Stimulated activated CD8-positive, alpha-beta memory T cell treated with anti-CD3 and anti-CD28 coated beads, Interleukin-12 subunit alpha, Interleukin-12 subunit beta, amount 100 ng/mL, for 1 hour (primary cell): ENCODE measurements around the gene TTLL10.
"Not testable (repeated sequence)": the region's sequence is repeated elsewhere in the genome, so short reads cannot be mapped to it uniquely, and the experiment has no call there.

ENCODE experiments used
- DNase-seq: peaks from one replicate; pipeline ENCODE4 v3.0.0-alpha.2; 2020; ENCODE audit warnings: low read depth

TTLL10 gene

DNA sequence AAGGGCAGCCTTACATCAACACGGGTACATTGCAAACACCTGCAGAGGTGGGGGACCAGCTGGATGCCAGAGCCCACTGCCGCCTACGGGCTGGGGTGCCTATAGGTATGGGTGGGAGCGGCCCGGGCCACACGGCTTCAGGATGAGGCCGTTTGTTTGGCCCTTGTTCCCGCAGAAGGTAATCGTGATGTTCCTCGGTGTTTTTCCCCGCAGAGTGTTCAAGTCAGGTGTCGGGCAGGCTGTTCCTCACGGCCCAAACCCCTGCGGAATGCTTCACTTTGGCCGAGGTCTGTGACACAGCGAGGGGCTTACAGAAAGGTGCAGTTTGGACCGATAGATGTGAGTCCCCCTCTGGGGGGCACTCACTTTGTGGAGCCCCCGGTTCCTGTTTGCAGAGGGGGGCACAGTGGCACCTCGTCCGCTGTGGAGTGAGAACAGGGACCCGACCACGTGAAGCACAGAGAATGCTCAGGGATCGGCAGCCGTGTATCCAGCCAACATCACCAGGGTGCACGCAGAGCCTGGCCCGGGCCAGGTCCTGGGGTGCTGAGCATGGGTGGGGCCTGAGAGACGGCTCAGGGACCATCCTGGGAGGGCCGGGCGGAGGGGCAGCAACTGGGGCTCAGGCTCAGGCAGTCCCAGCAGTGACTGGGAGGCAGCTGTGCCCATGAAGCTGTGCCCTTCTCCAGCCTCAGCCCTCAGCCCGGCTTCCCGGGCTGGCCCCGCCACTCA, 453 bp upstream of the TTLL10 start:
- no peak for DNase-seq

DNA sequence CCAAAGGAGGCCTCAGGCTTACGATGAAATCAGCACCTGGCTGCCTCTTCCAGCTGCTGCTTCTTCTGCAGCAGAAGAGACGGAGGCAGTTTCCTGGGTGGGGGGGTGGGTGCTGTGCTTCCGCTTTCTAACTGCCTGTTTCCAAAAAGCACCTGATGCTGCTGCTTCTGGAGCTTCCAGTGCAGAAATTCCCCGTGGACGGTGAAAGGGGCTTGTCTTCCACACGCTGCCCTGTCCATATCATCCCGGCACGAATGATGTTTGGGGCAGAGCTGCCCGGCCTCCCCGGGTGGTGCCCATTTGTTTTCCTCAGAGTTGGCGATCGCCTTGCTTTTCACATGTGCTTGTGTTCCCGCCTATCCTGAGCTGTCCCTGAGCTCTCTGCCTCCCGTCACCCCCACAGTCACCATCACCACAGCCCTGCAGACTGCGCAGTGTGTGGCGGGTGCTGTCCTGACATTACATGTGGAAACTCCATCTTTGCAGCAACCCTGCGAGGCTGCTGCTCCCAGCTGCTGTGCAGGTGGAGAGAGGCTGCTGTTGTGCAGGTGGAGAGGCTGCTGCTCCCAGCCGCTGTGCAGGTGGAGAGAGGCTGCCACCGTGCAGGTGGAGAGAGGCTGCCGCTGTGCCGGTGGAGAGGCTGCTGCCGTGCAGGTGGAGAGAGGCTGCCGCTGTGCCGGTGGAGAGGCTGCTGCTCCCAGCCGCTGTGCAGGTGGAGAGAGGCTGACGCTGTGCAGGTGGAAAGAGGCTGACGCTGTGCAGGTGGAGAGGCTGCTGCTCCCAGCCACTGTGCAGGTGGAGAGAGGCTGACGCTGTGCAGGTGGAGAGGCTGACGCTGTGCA, 1.8 kb downstream of the TTLL10 start:
- no peak for DNase-seq

DNA sequence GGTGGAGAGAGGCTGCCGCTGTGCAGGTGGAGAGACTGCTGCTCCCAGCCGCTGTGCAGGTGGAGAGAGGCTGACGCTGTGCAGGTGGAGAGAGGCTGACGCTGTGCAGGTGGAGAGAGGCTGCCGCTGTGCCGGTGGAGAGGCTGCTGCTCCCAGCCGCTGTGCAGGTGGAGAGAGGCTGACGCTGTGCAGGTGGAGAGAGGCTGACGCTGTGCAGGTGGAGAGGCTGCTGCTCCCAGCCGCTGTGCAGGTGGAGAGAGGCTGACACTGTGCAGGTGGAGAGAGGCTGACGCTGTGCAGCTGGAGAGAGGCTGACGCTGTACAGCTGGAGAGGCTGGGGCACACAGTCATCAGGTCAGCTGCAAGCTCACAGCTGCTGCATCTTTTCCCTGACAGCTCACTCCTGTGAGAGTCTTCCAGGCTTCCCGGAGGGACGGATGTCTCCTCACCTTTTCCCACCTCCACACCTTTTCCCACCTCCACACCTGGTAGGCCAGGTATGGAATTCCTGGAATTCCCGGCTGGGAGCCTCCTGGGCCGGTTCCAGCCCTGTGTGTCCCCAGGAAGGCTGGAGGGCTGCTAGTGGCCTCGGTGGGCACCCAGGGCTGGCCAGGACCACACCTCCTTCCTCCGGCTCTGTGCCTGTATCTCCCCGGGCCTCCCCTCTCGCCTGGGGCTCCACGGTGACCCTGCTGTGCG, 2.5 kb downstream of the TTLL10 start:
- DNase-seq = not testable (repeated sequence)

DNA sequence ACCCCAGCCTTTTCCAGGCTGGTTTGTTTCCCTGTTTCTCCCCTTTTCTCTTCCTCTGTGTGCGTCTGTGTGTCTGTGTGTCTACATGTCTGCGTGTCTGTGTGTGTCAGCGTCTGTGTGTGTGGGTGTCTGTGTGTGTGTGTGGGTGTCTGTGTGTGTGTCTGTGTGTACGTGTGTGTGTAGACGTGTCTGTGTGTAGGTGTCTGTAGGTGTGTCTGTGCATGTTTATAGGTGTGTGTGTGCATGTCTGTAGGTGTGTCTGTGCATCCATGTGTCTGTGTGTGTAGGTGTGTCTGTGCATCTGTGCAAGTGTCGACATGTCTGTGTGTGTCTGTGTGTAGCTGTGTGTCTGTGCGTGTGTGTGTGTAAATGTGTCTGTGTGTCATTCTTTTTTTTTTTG, 3.3 kb downstream of the TTLL10 start:
- no peak for DNase-seq

DNA sequence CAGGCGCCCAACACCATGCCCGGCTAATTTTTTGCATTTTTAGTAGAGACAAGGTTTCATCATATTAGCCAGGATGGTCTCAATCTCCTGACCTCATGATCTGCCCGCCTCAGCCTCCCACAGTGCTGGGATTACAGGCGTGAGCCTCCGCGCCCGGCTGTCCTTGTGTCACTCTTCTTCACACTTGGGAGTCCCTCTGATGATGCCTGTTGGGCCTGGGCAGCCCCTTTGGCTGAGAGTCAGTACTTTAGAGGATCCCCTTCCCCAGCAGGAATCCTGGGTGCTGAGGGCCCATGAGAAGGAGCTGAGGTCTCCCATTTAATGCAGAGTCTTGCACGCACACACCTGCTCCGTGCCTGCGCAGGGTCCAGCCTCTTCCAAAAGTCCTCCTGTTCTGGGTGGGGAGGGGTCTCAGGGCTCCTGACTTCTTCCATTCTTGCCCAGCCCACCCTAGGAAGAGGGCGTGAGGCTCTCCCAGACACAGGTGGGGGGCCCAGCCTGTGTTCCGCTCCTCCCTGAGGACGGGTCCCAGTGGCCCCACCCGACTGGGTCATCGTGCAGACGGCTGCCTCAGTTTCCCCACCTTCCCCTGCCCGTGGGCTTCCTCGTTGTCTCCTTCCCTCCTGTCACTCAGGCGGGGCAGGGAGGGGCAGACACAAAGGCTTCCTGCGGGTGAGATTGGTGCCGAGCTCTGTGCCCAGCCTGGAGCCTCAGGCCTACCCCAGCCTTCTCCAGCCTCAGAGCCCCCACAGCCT, 3.9 kb downstream of the TTLL10 start:
- no peak for DNase-seq

DNA sequence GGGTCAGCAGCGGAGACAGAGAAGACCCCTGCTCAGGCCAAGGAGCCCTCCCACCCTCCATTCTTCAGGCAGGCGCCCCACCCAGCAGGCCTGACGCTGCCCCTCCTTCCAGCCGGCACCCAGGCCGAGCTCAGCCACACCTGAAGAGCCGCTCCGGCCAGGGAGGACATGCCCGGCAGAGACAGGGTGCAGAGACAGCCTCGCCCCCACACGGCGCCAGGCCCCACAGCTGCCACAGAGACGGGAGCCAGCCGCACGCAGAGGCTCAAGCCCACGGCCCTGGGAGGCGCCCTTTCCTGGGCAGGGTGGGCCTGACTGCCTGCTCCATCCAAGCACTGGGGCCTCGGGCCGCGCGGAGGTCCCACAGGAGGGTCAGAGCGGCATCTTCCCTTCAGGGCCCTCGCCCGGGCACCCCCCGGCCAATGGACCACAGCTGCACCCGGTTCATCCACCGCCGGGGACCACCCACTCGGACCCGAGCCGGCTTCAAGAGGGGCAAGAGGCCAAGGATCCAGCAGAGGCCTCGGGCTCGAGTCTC, 5.2 kb downstream of the TTLL10 start:
- DNase-seq = no peak

DNA sequence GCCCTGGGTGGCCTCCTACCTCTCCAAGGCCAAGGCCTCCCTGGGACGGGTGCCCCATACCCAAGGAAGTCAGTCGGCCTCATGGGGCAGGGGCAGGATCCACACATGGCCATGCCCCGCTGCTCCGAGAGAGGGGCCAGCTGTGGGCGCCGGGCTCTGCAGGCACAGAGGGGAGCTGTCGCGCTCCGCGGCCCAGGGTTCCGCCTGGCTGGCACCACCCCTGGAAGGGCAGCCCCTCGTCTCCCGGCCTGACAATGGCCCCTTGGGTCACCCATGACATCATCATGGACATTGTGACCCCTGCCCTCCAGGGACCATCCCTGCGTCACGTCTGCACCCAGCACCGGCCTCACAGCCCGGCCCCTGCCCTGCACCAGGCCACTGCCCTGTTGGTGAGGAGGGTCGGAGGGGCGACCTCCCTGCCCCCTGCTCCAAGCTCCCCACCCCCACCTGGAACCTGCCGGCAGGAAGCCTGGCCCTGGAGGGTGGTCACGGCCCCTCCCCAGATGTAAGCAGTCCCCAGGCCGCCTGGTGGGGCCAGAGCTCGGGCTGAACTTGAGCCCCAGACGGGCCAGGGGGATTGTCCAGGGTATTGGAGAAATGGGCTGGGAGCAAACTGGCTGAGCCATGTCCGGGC, 5.8 kb downstream of the TTLL10 start:
- no peak for DNase-seq

DNA sequence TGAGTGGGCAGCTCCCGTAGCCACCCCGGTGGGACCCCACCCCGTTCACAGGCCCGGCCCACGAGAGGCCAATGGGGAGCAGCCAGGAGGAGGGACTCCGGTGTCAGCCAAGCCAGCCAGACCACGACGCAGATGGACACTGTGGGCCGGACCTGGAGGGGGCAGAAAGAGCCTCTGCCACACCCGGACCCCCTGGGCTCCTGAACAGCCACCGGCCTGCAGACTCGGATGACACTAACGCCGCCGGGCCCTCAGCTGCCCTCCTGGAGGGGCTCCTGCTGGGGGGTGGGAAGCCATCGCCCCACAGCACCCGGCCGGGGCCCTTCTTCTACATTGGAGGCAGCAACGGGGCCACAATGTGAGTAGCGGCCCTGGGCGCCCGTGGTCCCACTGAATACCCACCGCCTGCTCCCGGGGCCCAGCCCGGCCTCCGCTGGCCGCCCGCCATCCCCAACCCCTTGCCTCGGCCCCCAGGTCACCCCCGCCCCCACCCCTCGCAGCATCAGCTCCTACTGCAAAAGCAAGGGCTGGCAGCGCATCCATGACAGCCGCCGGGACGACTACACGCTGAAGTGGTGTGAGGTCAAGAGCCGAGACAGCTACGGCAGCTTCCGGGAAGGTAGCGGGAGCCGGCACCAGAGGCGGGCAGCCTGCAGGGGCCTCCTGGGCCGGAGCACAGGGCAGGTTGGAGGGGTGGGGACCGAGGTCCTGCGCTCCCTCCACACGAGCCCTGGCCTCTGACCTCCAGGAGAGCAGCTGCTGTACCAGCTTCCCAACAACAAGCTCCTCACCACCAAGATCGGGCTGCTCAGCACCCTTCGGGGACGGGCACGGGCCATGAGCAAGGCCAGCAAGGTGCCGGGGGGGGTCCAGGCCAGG, 6.5 kb downstream of the TTLL10 start:
- DNase-seq = no peak

DNA sequence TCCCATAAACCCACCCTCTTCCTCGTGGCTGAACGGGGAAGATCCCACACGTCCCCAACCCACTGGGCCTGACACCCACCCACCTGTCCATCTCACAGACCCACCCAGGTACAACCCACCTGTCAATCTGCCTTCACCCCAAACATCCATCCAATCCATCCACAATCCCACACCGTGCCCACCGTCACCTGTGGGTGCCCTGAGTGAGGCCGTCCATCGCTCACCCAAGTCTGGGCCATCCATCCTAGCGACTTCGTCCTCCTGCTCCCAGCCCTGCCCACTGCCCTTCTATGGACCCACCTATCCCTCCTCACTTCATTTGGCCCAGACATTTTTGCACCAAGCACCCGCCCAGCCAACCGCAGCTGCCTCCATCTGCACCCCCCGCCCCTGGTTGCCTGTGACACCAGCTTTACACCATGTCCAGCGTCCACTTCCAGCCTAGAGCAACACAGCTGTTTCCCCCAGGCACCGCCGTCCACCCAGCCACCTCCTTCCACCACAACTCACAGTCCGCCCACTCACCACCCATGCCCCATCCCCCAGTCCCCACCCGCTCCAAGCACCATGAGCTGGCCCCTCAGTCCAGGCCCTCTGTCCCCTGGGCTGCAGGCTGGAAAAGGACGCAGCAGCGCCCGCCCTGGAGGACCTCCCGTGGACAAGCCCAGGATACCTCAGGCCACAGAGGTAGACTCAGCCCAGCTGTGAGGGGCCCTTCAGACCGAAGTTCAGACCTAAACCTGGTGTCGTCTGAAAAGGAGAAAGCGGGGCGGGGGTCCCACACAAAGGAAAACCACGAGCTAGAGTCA, 7.7 kb downstream of the TTLL10 start:
- no peak for DNase-seq

DNA sequence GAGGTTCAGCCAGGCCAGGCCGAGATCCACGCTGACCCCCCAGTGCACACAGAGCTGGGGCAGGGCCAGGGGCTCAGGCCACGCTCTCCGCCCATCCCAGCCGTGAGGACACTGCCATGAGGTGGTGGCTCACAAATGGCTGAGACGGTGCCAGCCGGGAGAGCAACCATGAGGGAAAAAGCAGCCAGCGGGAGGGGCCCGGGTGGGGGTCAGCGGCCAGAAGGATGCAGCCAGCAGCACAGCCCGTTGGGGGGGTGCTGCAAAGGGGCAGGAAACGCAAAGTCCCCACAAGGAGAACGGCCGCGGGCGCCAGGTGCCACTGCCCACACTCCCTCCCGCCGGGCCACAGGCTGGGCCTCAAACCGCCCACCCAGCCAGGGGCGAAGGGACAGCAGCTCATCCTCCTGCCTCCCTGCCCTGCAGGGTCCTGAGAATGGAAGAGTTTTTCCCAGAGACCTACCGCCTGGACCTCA, 8.3 kb downstream of the TTLL10 start:
- DNase-seq = no peak

DNA sequence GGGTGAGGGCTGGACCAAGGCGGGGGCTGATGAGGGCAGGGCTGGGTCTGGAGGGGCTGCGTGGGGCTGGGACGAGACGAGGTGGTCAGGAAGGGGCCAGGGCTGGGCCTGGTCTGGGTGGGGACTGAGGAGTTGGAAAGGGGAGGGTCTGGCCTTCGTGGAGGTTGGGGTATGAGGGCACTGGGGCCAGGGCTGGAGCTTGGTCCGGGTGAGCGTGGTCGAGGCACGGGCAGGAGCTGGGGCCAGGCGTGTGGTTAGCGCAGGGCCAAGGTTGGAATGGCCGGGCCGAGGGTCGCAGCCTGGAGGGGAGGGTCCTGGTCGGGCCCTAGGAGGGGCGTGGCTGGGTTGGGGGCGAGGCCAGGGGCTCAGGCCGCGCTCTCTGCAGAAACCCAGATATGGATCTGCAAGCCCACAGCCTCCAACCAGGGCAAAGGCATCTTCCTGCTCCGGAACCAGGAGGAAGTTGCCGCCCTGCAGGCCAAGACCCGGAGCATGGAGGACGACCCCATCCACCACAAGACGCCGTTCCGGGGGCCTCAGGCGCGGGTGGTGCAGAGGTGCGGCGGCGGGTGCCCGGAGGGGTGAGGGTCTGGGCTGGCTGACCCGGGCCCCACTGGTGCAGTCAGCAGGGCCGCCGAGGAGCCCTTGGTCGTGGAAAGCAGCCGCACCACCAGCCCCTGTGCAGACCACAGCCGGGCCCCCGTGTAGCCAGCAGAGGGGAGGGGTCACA, 9.0 kb downstream of the TTLL10 start:
- DNase-seq = no peak

DNA sequence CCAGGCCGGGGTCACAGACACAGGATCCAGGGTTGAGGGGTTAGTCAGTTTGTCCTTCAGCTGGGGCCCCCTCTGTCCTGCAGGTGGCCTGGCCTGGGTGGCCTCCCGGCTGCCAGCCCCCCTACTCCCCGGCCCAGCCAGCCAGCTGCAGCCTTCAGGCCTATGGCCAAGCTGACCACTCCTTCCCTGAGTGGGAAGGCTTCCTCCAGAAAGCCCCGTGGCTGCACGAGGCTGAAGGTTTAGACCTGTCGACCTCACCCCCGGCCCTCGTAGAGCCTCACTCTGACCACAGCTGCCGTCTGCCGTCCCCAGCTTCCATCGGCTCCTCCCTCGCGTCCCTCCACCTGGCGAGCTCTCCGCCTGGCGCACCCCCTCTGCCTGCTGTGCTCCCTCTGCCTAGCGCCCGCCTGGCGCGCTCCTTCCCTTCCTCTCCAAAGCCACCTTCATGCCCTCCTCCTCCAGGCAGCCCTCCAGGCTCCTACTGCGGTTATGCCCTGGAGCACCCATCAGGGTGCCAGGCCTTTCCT, 9.6 kb downstream of the TTLL10 start:
- DNase-seq = no peak

DNA sequence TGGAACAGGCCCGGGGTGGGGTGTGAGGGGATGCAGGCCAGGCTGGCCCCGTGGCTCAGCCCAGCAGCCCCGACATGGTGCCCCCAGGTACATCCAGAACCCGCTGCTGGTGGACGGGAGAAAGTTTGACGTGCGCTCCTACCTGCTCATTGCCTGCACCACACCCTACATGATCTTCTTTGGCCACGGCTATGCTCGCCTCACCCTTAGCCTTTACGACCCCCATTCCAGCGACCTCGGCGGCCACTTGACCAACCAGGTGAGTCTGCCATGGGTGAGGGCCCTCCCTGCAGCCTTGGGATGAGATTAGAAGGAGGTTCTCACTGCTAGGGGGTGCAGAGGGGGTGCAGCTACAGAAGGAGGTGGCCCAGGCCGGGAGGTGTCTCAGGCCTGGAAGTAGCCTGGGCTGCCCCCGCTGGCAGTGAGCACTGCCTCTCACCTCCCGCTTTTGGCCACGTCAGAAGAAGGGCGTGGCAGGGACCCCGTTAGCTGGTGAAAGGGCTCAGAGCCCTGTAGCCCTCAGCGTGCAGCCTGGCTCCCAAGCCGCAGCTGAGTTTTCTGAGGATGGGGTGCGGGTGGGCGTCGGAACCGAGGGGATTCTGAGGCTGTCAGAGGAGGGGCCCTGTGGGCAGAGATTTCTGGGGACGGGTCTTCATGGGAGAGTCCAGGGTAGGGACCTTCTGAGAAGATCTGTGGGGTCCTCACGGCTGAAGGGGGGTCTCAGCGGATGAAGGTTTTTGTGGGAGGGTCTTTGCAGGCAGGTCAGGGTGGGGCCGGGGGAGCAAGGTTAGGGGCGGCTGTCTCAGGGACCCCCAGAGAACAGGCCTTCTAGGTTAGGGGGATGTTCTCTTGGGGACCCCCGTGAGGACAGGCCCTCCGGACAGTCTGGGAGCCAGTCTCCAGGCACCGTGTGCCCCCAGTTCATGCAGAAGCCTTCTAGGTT, 10.4 kb downstream of the TTLL10 start:
- DNase-seq = no peak

DNA sequence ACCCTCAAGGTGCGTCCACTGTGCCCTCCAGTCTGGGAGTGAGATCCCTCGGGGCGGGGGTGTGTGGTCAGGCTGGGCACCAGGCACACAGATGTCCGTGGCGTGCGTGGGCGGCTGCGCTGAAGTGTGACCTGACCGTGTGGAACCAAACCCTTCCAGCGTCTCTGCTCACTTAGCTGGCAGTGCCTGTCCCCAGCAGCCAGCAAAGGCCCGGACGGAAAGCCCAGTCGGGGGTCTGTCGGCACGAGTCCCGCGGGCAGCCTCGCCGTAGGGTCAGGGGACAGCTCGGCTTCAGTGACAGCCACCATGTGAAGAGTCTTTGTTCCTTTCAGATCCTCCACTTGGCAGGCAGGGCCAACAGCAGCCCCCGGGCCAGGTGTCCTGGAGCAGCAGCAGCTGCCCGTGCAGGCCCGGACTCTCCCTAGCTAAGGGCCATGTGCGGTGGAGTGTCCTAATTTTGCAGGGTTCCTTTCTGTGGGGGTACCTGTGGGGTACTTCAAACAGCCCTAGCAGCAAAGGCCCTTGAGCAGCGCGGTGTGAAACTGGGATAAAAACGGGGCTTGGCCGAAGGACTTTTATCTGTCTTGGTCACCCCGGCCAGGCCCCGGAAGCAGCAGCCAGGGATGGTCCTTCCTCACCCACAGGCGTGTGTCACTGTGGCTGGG, 11.6 kb downstream of the TTLL10 start:
- DNase-seq = no peak

DNA sequence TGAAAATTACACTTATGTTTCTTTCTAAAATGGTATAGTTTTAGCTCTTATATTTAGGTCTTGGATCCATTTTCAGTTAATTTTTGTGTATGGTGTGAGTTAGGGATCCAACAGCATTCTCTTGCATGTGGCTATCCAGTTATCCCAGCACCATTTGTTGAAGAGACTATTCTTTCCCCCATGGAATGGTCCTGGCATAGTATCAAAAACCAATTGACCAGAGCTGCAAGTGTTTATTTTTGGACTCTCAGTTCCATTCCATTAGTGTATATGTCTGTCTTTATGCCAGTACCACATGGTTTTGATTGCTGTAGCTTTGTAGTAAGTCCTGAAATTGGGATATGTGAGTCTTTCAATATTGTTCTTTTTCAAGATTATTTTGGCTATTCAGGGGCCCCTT, 14.3 kb downstream of the TTLL10 start:
- DNase-seq = no peak

DNA sequence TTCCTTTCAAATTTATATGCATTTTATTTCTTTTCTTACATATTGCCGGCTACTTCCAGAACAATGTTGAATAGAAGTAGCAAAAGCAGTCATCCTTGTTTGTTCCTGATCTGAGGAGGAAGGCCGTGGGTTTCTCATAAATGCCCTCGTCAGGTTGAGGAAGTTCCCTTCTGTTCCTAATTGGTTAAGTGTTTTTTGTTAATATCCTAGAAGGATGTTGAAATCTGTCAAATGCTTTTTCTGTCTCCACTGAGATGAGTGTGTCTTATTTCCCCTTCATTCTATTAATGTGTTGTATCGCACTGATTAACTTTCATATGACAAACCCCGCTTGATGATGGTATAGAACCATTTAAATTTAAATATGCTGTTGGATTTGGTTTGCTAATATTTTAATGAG, 15.4 kb downstream of the TTLL10 start:
- no peak for DNase-seq

DNA sequence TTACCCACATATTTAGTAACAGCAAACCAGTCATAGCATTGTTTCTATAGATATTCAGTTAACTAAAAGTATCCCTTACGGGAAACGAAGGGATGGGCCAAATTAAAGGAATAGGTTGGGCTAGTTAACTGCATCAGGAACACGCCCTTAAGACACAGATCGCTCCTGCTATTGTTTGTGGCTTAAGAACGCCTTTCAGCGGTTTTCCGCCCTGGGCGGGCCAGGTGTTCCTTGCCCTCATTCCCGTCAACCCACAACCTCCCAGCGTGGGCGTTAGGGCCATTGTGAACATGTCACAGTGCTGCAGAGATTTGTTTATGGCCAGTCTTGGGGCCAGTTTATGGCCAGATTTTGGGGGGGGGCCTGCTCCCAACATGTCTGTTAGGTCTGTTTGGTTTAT, 18.1 kb downstream of the TTLL10 start:
- no peak for DNase-seq
